RWPE2 (cell line): ENCODE data around the gene BIRC2.

Source experiments
- ATAC-seq: fragments of 200-7000 bp; cut with Tn5 transposase; 3 replicates; pipeline ENCODE4 v1.9.1; 2021; ENCODE audit warnings: low read depth
- DNase-seq: peaks from one replicate; pipeline ENCODE4 v3.0.0-alpha.2; 2020; ENCODE audit warnings: low spot score
- H3K27ac ChIP-seq: fragments of 450-650 bp; 2 replicates; pipeline ENCODE4 v1.5.1; 2017; ENCODE audit warnings: mild to moderate bottlenecking; ENCODE audit not compliant: poor library complexity, severe bottlenecking
- H3K27me3 ChIP-seq: fragments of 250-450 bp; sonication (Bioruptor Pico); 2 replicates; pipeline ENCODE4 v1.5.1; 2021; ENCODE audit warnings: mild to moderate bottlenecking, moderate library complexity; ENCODE audit not compliant: insufficient read depth, poor library complexity, severe bottlenecking
- H3K36me3 ChIP-seq: fragments of 250-450 bp; sonication (Bioruptor Pico); 2 replicates; pipeline ENCODE4 v1.5.1; 2020; ENCODE audit warnings: low read depth, mild to moderate bottlenecking, moderate library complexity
- H3K4me1 ChIP-seq: fragments of 250-450 bp; sonication (Bioruptor Pico); 2 replicates; pipeline ENCODE4 v1.5.1; 2021; ENCODE audit warnings: mild to moderate bottlenecking, moderate library complexity; ENCODE audit not compliant: insufficient read depth, poor library complexity, severe bottlenecking
- H3K4me3 ChIP-seq: fragments of 250-450 bp; sonication (Bioruptor Pico); 2 replicates; pipeline ENCODE4 v1.5.1; 2021; ENCODE audit warnings: mild to moderate bottlenecking, moderate library complexity; ENCODE audit not compliant: severe bottlenecking
- H3K9me3 ChIP-seq: fragments of 250-450 bp; sonication (Bioruptor Pico); 2 replicates; pipeline ENCODE4 v1.5.1; 2021; ENCODE audit warnings: mild to moderate bottlenecking, moderate library complexity; ENCODE audit not compliant: severe bottlenecking
- CTCF ChIP-seq: fragments of 450-650 bp; IDR thresholded peaks from one replicate; pipeline ENCODE4 v1.5.1; 2017; ENCODE audit warnings: mild to moderate bottlenecking, moderate library complexity; ENCODE audit not compliant: poor library complexity, severe bottlenecking

BIRC2 gene

GRCh38 chr11:102385085-102386007 is 38.3 kb downstream of the BIRC2 start:
- Histone ChIP-seq H3K4me1 (no peaks in the 10 kb centered on the region), H3K36me3 (peaks cover 67% of the 10 kb centered on the region), H3K27me3 (no peaks in the 10 kb centered on the region), H3K4me3 (no peak overlapping the region), H3K27ac (no peak overlapping the region), H3K9me3 (no peaks in the 10 kb centered on the region)
- no peak for DNase-seq
- no peak for ATAC-seq
- no peak for TF ChIP-seq CTCF

GRCh38 chr11:102386136-102386734 is 39.2 kb downstream of the BIRC2 start:
- H3K27me3 ChIP-seq: no peaks in the 10 kb centered on the region
- no peak for TF ChIP-seq CTCF
- H3K27ac ChIP-seq: no peak overlapping the region
- DNase-seq (no peak), ATAC-seq (no peak)
- no peaks in the 10 kb centered on the region for H3K4me1 ChIP-seq
- peaks cover 63% of the 10 kb centered on the region for H3K36me3 ChIP-seq
- no peak overlapping the region for H3K4me3 ChIP-seq
- no peaks in the 10 kb centered on the region for H3K9me3 ChIP-seq

- no peak for ATAC-seq
- Histone ChIP-seq H3K4me1 (no peaks in the 10 kb centered on the region), H3K27ac (no peak overlapping the region), H3K36me3 (peaks cover 62% of the 10 kb centered on the region), H3K27me3 (no peaks in the 10 kb centered on the region), H3K4me3 (no peak overlapping the region), H3K9me3 (no peaks in the 10 kb centered on the region)
- TF ChIP-seq CTCF: no peak
- DNase-seq: no peak
Measured at GRCh38 chr11:102387043-102387781, 40.2 kb downstream of the BIRC2 start.

- no peak for TF ChIP-seq CTCF
- Histone ChIP-seq H3K36me3 (peaks cover 62% of the 10 kb centered on the region), H3K9me3 (no peaks in the 10 kb centered on the region), H3K4me3 (no peak overlapping the region), H3K27me3 (no peaks in the 10 kb centered on the region), H3K4me1 (no peaks in the 10 kb centered on the region), H3K27ac (no peak overlapping the region)
- DNase-seq: no peak
- ATAC-seq: no peak
Measured at GRCh38 chr11:102389253-102389652, 42.2 kb downstream of the BIRC2 start.
